Brain microvascular endothelial cell (primary cell): ENCODE results near the gene DAAM1.

ENCODE experiments used
- DNase-seq: peaks from one replicate; pipeline ENCODE4 v3.0.0-alpha.2; 2020
- H3K27ac ChIP-seq: fragments of 250-450 bp; sonication (Bioruptor Pico); 2 replicates; pipeline ENCODE4 v1.5.1; 2020; ENCODE audit warnings: mild to moderate bottlenecking, moderate library complexity
- H3K27me3 ChIP-seq: fragments of 250-450 bp; sonication (Bioruptor Pico); replicated peaks from 2 replicates; pipeline ENCODE4 v1.5.1; 2020; ENCODE audit warnings: mild to moderate bottlenecking
- H3K36me3 ChIP-seq: fragments of 250-450 bp; sonication (Bioruptor Pico); replicated peaks from 2 replicates; pipeline ENCODE4 v1.5.1; 2020; ENCODE audit warnings: mild to moderate bottlenecking
- H3K4me3 ChIP-seq: 2 replicates; pipeline ENCODE4 v1.5.1; 2011; ENCODE audit warnings: low read depth, mild to moderate bottlenecking, control low read depth, low read length, moderate library complexity
- CTCF ChIP-seq: IDR thresholded peaks from 2 replicates; pipeline ENCODE4 v1.5.1; 2011; ENCODE audit warnings: low read depth, mild to moderate bottlenecking, moderate library complexity, low read length, control low read depth, inconsistent platforms; ENCODE audit errors: missing control alignments
- in situ Hi-C: cut with HindIII; loops from 2 replicates; pipeline ENCODE4 v1.10.0; 2017; ENCODE audit warnings: low sequenced_read_pairs, low pct_ligation_motif_present

The DAAM1 gene

GRCh38 chr14:59320361-59320760 lies 131.9 kb downstream of the DAAM1 start:
- Histone ChIP-seq H3K36me3 (no peaks in the 10 kb centered on the region), H3K4me3 (no peak overlapping the region), H3K27me3 (no peaks in the 10 kb centered on the region), H3K27ac (peak overlapping the region; percentile 73)
- in situ Hi-C loops = no loop called here
- TF ChIP-seq CTCF = no peak
- no peak for DNase-seq

GRCh38 chr14:59320763-59321625 lies 132.5 kb downstream of the DAAM1 start:
- no peak for TF ChIP-seq CTCF
- peak; percentile 39 for DNase-seq
- in situ Hi-C loops = no loop called here
- Histone ChIP-seq H3K36me3 (no peaks in the 10 kb centered on the region), H3K27me3 (no peaks in the 10 kb centered on the region), H3K27ac (peak overlapping the region; percentile 73), H3K4me3 (no peak overlapping the region)

GRCh38 chr14:59321626-59321949 lies 133.1 kb downstream of the DAAM1 start:
- in situ Hi-C loops = no loop called here
- DNase-seq = no peak

GRCh38 chr14:59325906-59326305 lies 137.4 kb downstream of the DAAM1 start:
- in situ Hi-C loops = no loop called here
- H3K4me3 ChIP-seq = no peak overlapping the region
- H3K27me3 ChIP-seq = no peaks in the 10 kb centered on the region
- peaks cover 2% of the 10 kb centered on the region for H3K36me3 ChIP-seq
- no peak overlapping the region for H3K27ac ChIP-seq
- TF ChIP-seq CTCF = no peak
- no peak for DNase-seq

More at GRCh38 chr14:59321626-59321949, 133.1 kb downstream of the DAAM1 start:
- no peaks in the 10 kb centered on the region for H3K27me3 ChIP-seq
- H3K36me3 ChIP-seq = peaks cover under 1% of the 10 kb centered on the region
- H3K27ac ChIP-seq = peak overlapping the region; percentile 73
- no peak for TF ChIP-seq CTCF
- H3K4me3 ChIP-seq = no peak overlapping the region

- Histone ChIP-seq H3K27me3 (no peaks in the 10 kb centered on the region), H3K36me3 (peaks cover 2% of the 10 kb centered on the region), H3K27ac (no peak overlapping the region), H3K4me3 (no peak overlapping the region)
- TF ChIP-seq CTCF = no peak
- in situ Hi-C loops = no loop called here
- DNase-seq = no peak
Measured at GRCh38 chr14:59328454-59328853, 140.0 kb downstream of the DAAM1 start.

- TF ChIP-seq CTCF = no peak
- DNase-seq = no peak
- no peak overlapping the region for H3K27ac ChIP-seq
- H3K4me3 ChIP-seq = no peak overlapping the region
- in situ Hi-C loops = no loop called here
- peaks cover 2% of the 10 kb centered on the region for H3K36me3 ChIP-seq
- H3K27me3 ChIP-seq = no peaks in the 10 kb centered on the region
Measured at GRCh38 chr14:59330455-59330854, 142.0 kb downstream of the DAAM1 start.
